HG02610 (cell line): ENCODE data around the gene AKAP8L.
"Not testable (repeated sequence)": the region's sequence is repeated elsewhere in the genome, so short reads cannot be mapped to it uniquely, and the experiment has no call there.

Experiments
- ATAC-seq: cut with Tn5 transposase; IDR thresholded peaks from one replicate; pipeline ENCODE4 v1.9.1; 2021; ENCODE audit warnings: mild to moderate bottlenecking, moderate library complexity; ENCODE audit not compliant: unreplicated experiment

Gene AKAP8L

GRCh38 chr19:15418231-15418578 is 583 bp downstream of the AKAP8L start:
- ATAC-seq = no peak

GRCh38 chr19:15417699-15418098 is 1.1 kb downstream of the AKAP8L start:
- no peak for ATAC-seq

GRCh38 chr19:15412832-15413231 is 6.0 kb downstream of the AKAP8L start:
- no peak for ATAC-seq

- ATAC-seq = not testable (repeated sequence)
These were observed 7.4 kb downstream of the AKAP8L start for GRCh38 chr19:15411351-15411750.

DNA sequence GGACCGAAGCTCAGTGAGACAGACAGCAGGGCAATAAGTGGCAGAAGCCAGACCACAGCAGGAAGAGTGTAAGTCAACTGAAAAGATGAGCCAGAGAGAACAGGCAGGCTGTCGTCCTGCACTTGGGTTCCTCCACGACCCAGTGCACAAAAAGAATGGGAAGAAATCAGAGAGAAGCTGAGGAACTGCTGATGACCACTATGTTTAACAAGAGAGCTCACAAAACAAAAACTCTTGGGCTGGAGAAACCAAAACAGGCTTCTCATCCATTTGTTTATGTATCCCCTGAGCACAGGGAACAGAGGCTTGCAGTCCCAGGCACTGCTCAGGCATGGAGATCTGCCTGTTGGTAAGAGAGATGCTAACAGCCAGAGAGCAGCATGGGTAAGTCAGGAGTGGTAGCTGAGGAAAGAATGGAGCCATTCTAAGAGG is 14.0 kb downstream of the AKAP8L start:
- no peak for ATAC-seq

DNA sequence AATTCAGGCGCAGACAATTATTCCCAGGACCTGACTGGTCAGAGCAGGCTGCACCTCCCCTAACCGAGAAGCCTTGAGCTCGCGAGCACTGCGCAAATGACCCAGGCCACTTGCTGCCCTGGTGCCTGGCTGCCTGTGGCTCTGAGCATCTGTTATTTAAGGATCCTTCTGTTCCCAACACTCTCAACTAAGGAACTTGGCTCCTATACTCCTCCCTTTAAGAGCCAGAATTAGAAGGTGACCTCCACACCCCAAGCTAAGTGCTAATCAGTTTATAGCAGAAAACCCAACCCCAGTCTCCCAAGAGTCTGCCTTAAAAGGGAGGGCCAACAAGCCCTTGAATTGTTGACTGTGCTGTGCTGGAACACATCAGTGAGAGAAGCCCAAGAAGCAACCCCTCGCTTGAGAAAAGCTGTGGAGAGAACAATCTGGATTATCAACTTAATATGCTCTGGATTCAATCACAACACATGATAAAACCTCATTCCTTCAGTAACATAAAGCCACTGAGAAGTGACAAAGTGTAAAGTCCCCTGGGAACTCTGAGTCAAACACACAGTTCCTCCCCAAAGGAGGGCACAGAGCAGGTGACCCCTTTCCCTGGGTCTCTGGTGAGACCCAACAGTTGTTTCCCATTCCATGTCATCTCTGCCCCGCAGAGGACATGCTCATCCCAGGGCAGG is 14.6 kb downstream of the AKAP8L start:
- ATAC-seq = no peak

GRCh38 chr19:15403151-15403531 is 15.6 kb downstream of the AKAP8L start:
- ATAC-seq = no peak

GRCh38 chr19:15402411-15403150 is 16.2 kb downstream of the AKAP8L start:
- no peak for ATAC-seq

GRCh38 chr19:15401397-15401710 is 17.4 kb downstream of the AKAP8L start:
- ATAC-seq = no peak

- no peak for ATAC-seq
These were observed 18.0 kb downstream of the AKAP8L start for GRCh38 chr19:15400521-15401396.

DNA sequence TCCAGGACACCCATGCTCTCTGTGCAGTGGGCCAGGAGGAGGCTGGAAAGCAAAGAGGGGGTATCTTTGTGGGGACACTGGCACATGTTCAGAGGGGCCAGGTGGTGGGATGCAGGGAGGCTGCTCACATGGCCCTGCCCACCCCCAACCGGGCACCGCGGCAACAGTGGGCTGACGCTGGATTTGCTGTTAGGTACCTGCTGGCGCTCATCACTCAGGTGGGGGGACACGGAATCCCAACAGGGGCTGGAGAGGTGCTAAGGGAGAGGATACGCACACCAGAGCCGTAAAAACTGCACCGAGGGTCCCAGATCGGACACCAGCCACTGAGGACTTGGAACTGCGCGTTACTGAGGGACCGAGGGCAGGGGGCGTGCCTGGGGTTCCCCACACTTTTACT is 19.2 kb downstream of the AKAP8L start:
- ATAC-seq = no peak

DNA sequence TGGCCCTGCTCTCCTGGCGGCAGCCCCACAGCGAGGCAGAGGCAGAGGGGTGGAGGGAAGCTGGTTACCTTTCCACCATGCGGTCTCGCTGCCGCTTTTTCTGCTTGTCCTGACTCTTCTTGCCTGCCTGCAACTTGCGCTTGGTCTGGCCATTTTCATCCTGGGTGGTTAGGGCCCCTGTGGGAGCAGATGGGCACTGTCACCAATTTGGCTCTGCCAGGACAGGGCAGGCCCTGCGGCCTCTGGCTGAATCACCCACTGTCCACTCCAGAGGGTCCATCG is 19.6 kb downstream of the AKAP8L start:
- no peak for ATAC-seq

- no peak for ATAC-seq
These were observed 20.1 kb downstream of the AKAP8L start for GRCh38 chr19:15398501-15399233.

GRCh38 chr19:15397782-15398181 is 21.0 kb downstream of the AKAP8L start:
- ATAC-seq = no peak

DNA sequence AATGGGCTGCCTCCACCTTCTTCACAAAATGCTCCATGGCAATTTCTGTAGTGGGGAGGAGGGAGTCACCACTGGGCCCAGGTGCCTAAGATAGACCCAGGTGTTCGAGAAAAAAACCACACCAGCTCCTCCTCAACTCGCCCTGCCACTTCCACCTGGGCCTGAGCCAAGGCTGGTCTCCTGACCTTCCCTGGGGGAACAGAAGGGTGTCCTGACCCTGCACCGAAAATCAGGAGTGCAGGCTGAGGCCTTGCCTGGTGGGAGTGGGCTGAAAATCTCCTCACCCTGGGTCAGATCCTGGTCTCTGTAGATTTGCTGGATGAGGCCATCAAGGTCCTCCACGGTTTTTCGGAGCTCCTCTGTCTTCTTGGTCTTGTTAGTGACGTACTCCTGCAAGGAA is 21.6 kb downstream of the AKAP8L start:
- no peak for ATAC-seq

- ATAC-seq = no peak
These were observed 22.4 kb downstream of the AKAP8L start for GRCh38 chr19:15396436-15396835.

- not testable (repeated sequence) for ATAC-seq
These were observed 23.5 kb downstream of the AKAP8L start for GRCh38 chr19:15395251-15395650.

DNA sequence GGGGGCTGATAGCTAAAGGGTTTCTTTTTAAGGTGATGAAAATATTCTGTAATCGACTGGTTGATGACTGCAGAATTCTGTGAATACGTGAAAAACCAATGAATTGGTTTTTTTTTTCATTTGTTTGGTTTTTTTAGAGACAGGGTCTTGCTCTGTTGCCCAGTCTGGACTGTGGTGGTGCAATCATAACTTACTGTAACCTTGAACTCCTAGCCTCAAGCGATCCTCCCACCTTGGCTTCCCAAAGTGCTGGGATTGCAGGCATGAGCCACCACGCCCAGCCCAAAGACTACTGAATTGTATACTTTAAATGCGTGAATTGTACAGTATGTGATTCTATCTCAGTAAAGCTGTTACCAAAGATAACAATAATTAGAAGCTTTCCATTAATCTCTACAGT is 24.4 kb downstream of the AKAP8L start:
- ATAC-seq = no peak

DNA sequence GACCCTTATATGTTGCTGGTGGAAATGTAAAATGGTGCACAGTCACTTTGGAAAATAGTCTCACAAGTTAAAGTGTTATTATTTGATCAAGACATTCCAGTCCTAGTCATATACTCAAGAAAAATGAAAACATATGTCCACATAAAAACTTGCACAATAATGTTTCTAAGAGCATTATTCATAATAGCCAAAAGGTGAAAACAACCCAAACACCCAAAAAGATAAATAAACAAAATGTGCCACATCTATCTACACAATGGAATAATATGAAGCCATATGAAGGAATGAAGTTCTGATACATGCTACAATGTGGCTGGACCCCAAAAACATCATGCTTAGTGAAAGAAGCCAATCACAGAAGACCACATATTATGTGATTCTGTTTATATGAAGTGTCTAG is 24.8 kb downstream of the AKAP8L start:
- no peak for ATAC-seq

DNA sequence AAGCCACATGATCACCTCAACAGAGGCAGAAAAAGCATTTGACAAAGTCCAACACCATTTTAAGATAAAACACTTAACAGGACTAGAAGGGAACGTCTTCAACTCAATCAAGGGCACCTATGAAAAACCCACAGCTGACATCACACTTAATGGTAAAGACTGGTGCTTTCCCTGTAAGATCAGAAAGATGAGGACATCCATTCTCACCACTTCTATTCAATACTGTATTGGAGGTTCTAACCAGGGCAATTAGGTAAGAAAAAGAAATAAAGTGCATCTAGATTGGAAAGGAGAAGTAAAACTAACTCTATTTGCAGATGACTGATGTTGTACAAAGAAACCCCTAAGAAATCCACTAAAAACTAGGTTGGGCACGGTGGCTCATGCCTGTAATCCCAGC is 28.0 kb downstream of the AKAP8L start:
- no peak for ATAC-seq

- no peak for ATAC-seq
These were observed 36.9 kb downstream of the AKAP8L start for GRCh38 chr19:15381864-15382263.
